K562 (cell line): ENCODE measurements around the gene C6orf15. TPM values are rescaled to one million over a fixed set of nuclear protein-coding genes. Genes with fewer than 3 reads are reported as not detected.

ENCODE experiments used
- CBX8 ChIP-seq: fragments of 200-600 bp; sonication (generic); IDR thresholded peaks from 2 replicates; pipeline ENCODE4 v1.6.1; 2012; ENCODE audit warnings: borderline replicate concordance, mixed run types, low read depth, mild to moderate bottlenecking, moderate library complexity, mixed read lengths, low read length, control low read depth, inconsistent platforms; ENCODE audit not compliant: poor library complexity, severe bottlenecking; ENCODE audit errors: extremely low read depth
- CEBPG ChIP-seq, 3 experiments: fragments of 200-800 bp in 1 of 3; sonication (Bioruptor generic) in 1 of 3; sonication (generic) in 1 of 3; formaldehyde crosslinking in 1 of 3; IDR thresholded peaks in 2 of 3; conservative IDR thresholded peaks in 1 of 3; 2 replicates each; pipeline versions ENCODE4 v1.6.1 to v1.8.0; 2016 to 2022; ENCODE audit warnings: missing compliant biosample characterization in 2 of 3, missing genetic modification characterization in 2 of 3, mild to moderate bottlenecking in 1 of 3, missing genetic modification reagents in 1 of 3
- DNMT1 ChIP-seq: fragments of 450-650 bp; IDR thresholded peaks from 2 replicates; pipeline ENCODE4 v1.6.1; 2016; ENCODE audit warnings: antibody characterized with exemption, mild to moderate bottlenecking
- NR2F6 ChIP-seq: fragments of 450-650 bp; formaldehyde crosslinking; IDR thresholded peaks from 2 replicates; pipeline ENCODE4 v1.4.0; 2020; ENCODE audit warnings: mild to moderate bottlenecking
- RBFOX2 ChIP-seq: fragments of 200-400 bp; formaldehyde crosslinking; IDR thresholded peaks from 2 replicates; pipeline ENCODE4 v1.6.1; 2017; ENCODE audit warnings: low read depth, mild to moderate bottlenecking, low read length, moderate library complexity
- TARDBP ChIP-seq: fragments of 450-650 bp; IDR thresholded peaks from 2 replicates; pipeline ENCODE4 v1.6.1; 2016
- ZKSCAN1 ChIP-seq: fragments of 150-350 bp; IDR thresholded peaks from 2 replicates; pipeline ENCODE4 v1.6.1; 2016; ENCODE audit warnings: low read depth, low read length
- ZNF318 ChIP-seq, 2 experiments: fragments of 450-650 bp; IDR thresholded peaks; 2 replicates each; pipeline ENCODE4 v1.6.1; 2016; ENCODE audit warnings: mild to moderate bottlenecking in 2 of 2, borderline replicate concordance in 1 of 2, low read depth in 1 of 2, moderate library complexity in 1 of 2
- ZNF609 ChIP-seq: sonication (generic); formaldehyde crosslinking; IDR thresholded peaks from 2 replicates; pipeline ENCODE4 v1.8.1; 2023; ENCODE audit warnings: missing genetic modification reagents, mild to moderate bottlenecking, borderline replicate concordance
- polyA plus RNA-seq, 8 experiments: library from polyadenylated mRNA; depleted of rRNA in 4 of 8; stranded (reverse) in 5 of 8; unstranded in 3 of 8; fragments of >200 nt; fragmentation: Nextera tagmentation in 2 of 8; fragmentation: Illumina TruSeq in 1 of 8; extraction: Ambion mirVana in 2 of 8; extraction: Trizol in 1 of 8; gene quantifications; 2 replicates each; pipeline versions ENCODE4 v1.2.1 to v1.2.3, GENCODE V29; 2011 to 2014; ENCODE audit warnings: inconsistent platforms in 1 of 8, missing spikeins in 1 of 8
- total RNA-seq, 7 experiments: library from RNA; depleted of rRNA in 6 of 7; stranded (reverse); fragments of >200 nt in 6 of 7; fragmentation: Illumina TruSeq in 2 of 7; extraction: Trizol in 2 of 7; gene quantifications; 2 replicates each; pipeline versions ENCODE4 v1.2.1 to v1.2.3, GENCODE V29; 2011 to 2021; ENCODE audit warnings: low replicate concordance in 1 of 7
- TF ChIP-seq, protein P1 (sequence below): fragments of 200-400 bp; formaldehyde crosslinking; IDR thresholded peaks from 2 replicates; pipeline ENCODE4 v1.6.1; 2017; ENCODE audit warnings: mild to moderate bottlenecking, low read depth, low read length, moderate library complexity

The C6orf15 gene
- total and polyA plus RNA-seq, 9 of the 15 experiments (the other 6 are each of a cell fraction or from before 2014, with no cell fraction given): not detected

GRCh38 chr6:31083742-31084354, 28.5 kb downstream of the C6orf15 start (continued):
- TF ChIP-seq ZNF318 (IDR thresholded peaks at IDR 0.05; ENCODE audit: borderline replicate concordance in 1 of 2, low read depth in 1 of 2) (peak in 1 of 2 experiments; percentile 45; a peak in 1 of 4 replicates), ZNF609 (CRISPR knock-in tag) (0 out of 2 replicates have a peak, but pooled peaks have one; percentile 43), ZKSCAN1 (peak; percentile 90), RBFOX2 (0 out of 2 replicates have a peak, but pooled peaks have one; percentile 18), DNMT1 (no peak), TARDBP (peak; percentile 38; the same call in 1 of the 2 replicates), NR2F6 (no peak), CEBPG (CRISPR knock-in tag; IDR thresholded peaks at IDR 0.05) (peak; percentile 83), CEBPG (tag; conservative IDR thresholded peaks at IDR 0.05 in 1 of 2, IDR thresholded peaks at IDR 0.05 in 1 of 2) (peak; percentile 65 to 87; a peak in 3 of 4 replicates), CBX8 (no peak)
- TF ChIP-seq, protein P1, sequence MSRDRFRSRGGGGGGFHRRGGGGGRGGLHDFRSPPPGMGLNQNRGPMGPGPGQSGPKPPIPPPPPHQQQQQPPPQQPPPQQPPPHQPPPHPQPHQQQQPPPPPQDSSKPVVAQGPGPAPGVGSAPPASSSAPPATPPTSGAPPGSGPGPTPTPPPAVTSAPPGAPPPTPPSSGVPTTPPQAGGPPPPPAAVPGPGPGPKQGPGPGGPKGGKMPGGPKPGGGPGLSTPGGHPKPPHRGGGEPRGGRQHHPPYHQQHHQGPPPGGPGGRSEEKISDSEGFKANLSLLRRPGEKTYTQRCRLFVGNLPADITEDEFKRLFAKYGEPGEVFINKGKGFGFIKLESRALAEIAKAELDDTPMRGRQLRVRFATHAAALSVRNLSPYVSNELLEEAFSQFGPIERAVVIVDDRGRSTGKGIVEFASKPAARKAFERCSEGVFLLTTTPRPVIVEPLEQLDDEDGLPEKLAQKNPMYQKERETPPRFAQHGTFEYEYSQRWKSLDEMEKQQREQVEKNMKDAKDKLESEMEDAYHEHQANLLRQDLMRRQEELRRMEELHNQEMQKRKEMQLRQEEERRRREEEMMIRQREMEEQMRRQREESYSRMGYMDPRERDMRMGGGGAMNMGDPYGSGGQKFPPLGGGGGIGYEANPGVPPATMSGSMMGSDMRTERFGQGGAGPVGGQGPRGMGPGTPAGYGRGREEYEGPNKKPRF: no peak
